Occipital lobe (tissue), 2 donors: ENCODE measurements around the gene NSUN2. TPM values are rescaled to one million over a fixed set of nuclear protein-coding genes. Genes with fewer than 3 reads are reported as not detected.

Source experiments
- DNase-seq: peaks from one replicate; lab custom pipeline; 2025; lab: John Stamatoyannopoulos, UW
- total RNA-seq: library from RNA; depleted of rRNA; stranded (reverse); fragments of >200 nt; gene quantifications from one replicate; pipeline ENCODE4 v1.2.3, GENCODE V29; 2014

The NSUN2 gene
- total RNA-seq, 1 donor from 2014 or later = 41.2 TPM

- DNase-seq = no peak
Observed at GRCh38 chr5:6604946-6605345, 27.9 kb downstream of the NSUN2 start.

GRCh38 chr5:6604341-6604740, 28.5 kb downstream of the NSUN2 start:
- no peak for DNase-seq

DNA sequence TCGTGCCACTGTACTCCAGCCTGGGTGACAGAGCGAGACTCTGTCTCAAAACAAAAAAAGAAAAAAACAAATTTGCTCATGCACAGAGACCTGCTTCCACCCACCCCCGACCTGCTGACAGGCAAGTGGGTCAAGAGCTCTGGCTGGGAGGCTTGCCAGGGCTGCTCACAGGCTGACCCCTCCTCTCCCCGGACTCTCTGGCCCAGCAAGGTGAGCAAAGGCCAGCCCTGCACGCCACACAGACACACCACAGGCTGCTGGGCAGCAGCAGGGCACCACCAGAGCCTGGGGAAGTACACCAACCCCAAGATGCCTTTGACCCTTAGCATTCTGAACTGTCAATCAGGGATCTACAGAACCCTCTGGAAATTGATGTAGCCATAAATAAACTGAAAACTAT, 29.2 kb downstream of the NSUN2 start:
- no peak for DNase-seq

- no peak for DNase-seq
Observed at GRCh38 chr5:6602441-6602840, 30.4 kb downstream of the NSUN2 start.

- DNase-seq = no peak
Observed at GRCh38 chr5:6601816-6602215, 31.0 kb downstream of the NSUN2 start.

DNA sequence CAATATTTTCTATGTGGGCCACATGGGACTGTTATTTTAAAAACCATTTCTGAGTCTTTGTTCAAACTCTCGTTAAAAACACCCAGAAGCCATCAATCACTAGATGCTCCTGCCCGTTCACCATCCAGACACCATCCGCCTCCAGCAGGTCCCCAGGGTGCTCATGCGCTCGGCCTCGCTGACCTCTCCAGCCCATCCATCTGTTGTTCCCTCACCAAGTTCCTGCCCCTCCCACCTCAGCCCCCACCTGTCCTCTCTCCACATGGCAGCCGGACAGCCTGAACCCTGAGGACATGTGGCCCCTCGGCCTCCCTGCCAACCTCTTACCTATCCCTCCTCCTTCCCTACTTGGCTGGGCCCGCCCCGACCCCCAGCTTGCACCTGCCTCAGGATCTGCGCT, 31.6 kb downstream of the NSUN2 start:
- DNase-seq = no peak

DNA sequence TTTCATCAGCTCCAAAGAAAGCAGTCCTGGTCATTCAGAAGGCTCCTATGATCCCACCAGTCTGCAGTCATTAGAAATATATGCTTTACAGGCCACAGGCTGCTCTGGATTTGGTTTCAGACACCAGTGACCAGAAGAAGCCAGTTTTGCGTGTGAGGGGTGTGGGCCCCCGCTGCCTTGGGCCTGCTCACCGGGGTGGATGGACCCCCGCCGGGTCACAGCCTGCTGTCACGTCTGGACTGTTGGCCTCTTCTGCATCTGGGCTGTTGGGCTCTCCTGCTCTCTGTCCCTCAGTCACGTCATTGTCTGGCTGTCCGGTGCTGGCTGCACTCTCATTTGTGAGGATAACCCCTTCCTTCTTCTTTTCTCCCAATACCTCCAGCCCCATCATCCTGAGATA, 33.1 kb downstream of the NSUN2 start:
- DNase-seq = no peak

DNA sequence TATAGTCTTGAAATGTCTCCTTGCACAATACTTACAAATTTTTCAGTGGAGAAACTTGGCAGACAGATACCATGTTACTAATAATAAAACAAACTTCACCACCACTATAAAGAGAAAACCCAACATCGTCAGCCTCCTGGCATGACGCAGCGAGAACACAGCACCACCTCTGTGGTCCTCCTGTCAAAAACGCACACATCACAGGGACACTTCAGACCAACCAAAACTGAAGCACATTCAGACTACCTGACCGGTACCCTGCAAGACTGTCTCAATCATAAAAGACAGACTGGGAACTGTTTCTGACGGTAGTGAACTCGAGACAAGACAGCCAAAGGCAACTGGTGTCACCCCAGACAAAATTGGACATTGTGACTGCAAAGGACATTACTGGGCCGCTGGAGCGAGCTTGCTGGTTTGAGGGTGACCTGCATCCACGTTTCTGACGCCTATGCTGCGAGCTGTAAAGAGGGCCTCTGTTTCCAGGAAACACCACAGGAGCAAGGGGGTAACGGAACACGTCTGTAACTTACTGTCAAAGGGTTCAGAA, 34.4 kb downstream of the NSUN2 start:
- DNase-seq = no peak

- DNase-seq = no peak
Observed at GRCh38 chr5:6597557-6597956, 35.3 kb downstream of the NSUN2 start.

DNA sequence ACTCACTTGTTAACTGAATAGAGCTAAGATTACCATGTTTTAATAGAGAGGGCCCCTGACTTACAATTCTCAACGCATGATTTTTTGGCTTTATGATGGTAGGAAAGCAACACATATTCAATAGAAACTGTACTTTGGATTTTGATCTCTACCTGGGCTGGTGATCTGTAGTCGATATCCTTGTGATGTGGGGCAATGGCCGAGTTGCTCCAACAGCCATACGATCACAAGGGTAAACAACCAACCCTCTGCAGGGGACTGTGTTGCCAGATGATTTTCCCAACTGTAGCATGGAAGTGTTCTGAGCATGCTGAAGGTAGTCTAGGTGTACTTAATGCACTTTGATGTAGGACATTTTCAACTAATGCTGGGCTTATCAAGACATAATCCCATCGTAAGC, 36.5 kb downstream of the NSUN2 start:
- DNase-seq = no peak

DNA sequence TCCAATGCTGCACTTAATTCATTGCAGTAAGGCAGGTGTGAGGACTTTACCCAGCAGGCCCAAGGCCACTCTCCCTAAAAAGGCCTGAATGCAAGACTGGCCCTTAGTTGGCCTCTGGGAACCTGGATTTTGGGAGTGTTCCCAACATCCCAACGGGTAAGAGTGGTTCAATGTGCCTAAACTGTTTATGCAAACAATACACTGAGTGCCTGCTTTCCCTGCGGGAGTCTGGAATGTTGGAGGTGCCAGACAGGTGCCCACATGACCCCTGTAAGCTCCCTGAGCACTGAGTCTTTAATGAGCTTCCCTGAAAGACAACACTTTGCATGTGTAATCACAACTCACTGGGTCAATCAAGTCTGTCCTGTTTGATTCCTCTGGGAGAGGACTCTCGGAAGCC, 37.4 kb downstream of the NSUN2 start:
- DNase-seq = no peak

GRCh38 chr5:6594066-6594465, 38.8 kb downstream of the NSUN2 start:
- DNase-seq = no peak

DNA sequence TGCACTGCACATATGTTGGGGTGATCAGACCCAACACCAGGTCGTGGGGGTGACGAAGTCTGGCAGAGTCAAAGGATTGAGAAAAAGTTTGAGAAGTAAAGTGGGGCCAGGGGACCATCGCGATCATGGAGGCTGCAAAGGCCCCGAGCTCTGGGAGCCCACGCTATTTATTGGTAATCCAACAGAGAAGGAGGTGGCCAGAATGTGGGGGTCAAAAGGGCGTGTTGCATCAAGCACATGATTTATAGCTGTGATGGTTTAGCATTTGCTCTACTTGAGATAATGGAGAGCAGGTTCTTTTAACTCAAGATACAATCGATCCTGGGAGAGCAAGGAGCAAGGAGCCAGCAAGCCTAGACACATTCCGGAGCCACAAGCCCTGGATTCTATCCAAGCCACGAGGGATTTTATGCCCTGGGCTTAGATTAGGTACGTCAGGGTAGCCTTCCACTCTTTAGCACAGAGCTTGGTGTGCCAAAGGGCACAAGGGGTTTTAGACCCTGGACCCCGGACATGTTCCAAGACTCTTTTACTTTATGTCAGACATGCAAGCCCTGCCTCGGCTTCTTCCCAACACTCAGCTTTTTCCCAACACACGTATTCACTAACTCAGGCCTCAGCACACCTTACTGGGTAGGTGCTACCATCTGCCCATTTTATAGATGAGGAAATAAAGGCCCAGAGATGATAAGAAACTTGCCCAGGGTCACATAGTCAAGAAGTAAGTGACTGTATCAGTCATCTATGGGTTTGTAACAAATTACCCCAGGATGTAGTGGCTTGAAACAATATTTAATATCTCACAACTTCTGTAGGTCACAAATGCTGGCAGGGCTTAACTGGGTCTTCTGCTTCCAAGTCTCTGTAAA, 39.5 kb downstream of the NSUN2 start:
- DNase-seq = no peak

- no peak for DNase-seq
Observed at GRCh38 chr5:6592601-6593000, 40.2 kb downstream of the NSUN2 start.

- DNase-seq = no peak
Observed at GRCh38 chr5:6591671-6592288, 41.1 kb downstream of the NSUN2 start.

DNA sequence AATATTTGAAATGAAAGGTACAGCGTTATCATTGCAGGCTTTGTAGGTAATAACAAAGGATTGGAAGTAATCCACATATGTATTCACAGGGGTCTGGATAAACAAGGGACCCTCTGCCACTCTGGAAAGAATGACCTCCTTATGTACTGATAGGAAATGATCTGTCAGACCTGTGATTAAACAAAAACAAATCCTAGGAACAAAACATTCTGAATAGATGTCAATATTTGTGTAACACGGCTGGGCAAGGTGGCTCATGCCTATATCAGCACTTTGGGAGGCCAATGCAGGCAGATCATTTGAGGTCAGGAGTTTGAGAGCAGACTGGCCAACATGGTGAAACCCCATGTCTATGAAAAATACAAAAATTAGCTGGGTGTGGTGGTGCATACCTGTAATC, 42.3 kb downstream of the NSUN2 start:
- no peak for DNase-seq

DNA sequence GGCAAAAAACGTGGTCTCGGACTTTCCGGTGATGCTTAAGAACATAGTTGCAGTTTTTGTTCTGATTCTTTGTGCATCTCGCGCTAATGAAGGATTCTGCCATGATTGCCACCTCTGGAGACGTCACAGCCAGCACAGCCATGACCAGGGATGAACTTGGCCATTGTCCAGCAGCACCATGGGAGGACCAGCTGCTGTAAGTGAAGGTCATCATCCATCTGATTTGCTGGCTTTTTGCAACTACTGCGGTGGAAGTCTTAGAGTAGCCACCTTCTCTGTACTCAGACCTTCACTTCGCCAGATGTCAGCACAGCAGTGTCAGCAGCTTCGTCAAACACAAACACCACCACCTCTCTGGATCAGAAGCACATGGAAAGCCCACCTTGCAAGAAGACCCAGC, 45.7 kb downstream of the NSUN2 start:
- no peak for DNase-seq

GRCh38 chr5:6586647-6587042, 46.2 kb downstream of the NSUN2 start:
- no peak for DNase-seq

GRCh38 chr5:6585939-6586646, 46.8 kb downstream of the NSUN2 start:
- DNase-seq = no peak

- no peak for DNase-seq
Observed at GRCh38 chr5:6585168-6585567, 47.7 kb downstream of the NSUN2 start.

GRCh38 chr5:6584727-6585126, 48.1 kb downstream of the NSUN2 start:
- no peak for DNase-seq

- DNase-seq = no peak
Observed at GRCh38 chr5:6584101-6584645, 48.7 kb downstream of the NSUN2 start.
